ENCODE measurements around the gene S1PR3.
"Not testable (repeated sequence)": the region's sequence is repeated elsewhere in the genome, so short reads cannot be mapped to it uniquely, and the experiment has no call there.

S1PR3 gene

DNA sequence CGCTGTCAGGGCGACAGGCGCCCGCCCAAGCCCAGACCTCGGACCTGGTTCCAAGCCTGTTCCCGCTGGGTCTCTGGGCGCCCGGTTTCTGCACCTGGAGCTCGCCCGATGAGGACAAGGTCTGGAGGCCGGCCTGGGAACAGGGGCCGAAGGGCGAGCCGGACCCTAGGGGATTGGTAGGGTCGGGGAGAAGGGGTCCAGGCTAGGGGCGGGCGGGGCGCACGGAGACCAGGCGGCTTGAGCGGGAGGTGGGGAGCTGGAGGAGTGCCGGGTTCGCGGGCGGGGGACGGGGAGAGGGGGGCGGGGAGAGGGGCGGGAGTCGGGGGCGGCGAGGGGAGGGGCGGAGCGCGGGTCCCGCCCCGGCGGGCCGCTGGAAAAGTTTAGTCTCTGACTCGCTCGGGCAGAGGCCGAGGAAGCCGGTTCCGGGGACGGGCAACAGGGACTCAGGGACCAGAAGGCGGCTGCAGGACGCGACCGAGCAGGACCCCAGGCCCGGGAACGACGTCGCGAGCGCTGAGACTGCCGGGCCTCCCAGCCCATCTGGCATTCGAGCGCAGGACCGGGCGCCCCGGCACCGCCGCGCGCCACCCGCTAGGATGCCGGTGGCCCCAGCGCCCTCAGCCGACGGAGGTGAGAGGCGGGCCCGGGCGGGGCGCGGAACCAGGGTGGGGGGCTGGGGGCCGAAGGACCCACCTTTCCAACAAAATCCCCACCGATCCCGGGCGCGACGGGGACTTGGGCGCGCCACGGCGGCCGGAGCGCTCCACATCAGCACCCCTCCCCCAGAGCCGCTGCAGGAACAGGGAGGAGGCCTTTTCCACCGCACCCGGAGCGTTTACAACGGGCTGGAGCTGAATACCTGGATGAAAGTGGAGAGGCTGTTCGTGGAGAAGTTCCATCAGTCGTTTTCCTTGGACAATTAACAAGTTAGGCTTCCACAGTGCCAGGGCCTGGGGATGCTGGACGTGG, at the start of gene S1PR3:
Gene S1PR3, plus strand, starts transcription at position 403 of the 969 bp plus-strand sequence. CDS start 9,733 bp downstream, outside the sequence.
- peaks cover 43% of the 10 kb centered on the region for H3K27me3 Mint-ChIP-seq
- peaks cover 35% of the 10 kb centered on the region for H3K4me1 Mint-ChIP-seq (ENCODE audit: low read depth)
- no peaks in the 10 kb centered on the region for H3K36me3 Mint-ChIP-seq (ENCODE audit: low read depth)
- H3K4me3 Mint-ChIP-seq = peak within 1 kb of the TSS; percentile 71
- peaks cover 3% of the 10 kb centered on the region for H3K9me3 Mint-ChIP-seq
- H3K27ac Mint-ChIP-seq = no peak within 1 kb of the TSS

DNA sequence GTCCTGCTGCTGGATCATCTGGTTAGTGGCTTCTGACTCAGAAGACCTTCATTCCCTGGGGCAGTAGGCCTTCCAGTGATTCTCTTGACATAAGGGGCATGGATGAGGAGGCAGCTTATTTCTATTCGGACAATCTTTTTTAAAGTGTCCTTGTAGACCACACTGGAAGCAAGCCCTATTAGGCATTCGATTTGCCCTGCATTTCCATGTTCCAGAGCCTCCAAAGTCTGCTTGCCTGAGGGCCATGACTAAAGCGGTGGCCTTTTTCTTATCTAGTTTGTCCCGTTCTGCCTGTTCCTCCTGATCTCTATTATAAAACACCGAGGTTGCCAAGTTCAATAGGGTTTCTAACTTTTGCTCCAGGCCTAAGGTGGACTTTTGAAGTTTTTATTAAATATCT, 49.7 kb upstream of the S1PR3 start:
- H3K4me3 Mint-ChIP-seq; H3K4me1 Mint-ChIP-seq (ENCODE audit: low read depth); H3K9me3 Mint-ChIP-seq; H3K27ac Mint-ChIP-seq; H3K36me3 Mint-ChIP-seq (ENCODE audit: low read depth): not testable (repeated sequence)
- H3K27me3 Mint-ChIP-seq = peaks cover 12% of the 10 kb centered on the region

DNA sequence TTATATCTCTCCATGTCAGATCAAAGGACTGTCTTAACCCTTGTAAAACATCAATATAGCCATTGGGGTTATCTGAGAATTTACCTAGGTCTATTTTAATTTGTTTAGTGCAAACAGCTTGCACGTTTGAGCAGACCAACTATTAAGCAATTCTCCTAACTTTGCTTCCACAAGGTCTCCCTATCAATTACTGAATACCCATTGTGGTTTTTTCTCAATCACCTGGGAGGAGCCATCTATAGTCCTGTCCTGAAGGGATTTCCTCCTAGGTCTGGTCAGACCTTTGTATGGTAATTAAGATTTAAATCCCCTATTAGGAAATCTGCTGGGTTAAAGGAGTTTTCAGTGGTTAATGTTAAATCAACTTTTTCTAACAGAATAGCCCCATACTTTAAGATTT, 48.9 kb upstream of the S1PR3 start:
- no peak overlapping the region for H3K27ac Mint-ChIP-seq
- no peak overlapping the region for H3K4me3 Mint-ChIP-seq
- H3K4me1 Mint-ChIP-seq (ENCODE audit: low read depth) = no peaks in the 10 kb centered on the region
- H3K27me3 Mint-ChIP-seq = peaks cover 13% of the 10 kb centered on the region
- no peaks in the 10 kb centered on the region for H3K36me3 Mint-ChIP-seq (ENCODE audit: low read depth)
- H3K9me3 Mint-ChIP-seq = no peaks in the 10 kb centered on the region

DNA sequence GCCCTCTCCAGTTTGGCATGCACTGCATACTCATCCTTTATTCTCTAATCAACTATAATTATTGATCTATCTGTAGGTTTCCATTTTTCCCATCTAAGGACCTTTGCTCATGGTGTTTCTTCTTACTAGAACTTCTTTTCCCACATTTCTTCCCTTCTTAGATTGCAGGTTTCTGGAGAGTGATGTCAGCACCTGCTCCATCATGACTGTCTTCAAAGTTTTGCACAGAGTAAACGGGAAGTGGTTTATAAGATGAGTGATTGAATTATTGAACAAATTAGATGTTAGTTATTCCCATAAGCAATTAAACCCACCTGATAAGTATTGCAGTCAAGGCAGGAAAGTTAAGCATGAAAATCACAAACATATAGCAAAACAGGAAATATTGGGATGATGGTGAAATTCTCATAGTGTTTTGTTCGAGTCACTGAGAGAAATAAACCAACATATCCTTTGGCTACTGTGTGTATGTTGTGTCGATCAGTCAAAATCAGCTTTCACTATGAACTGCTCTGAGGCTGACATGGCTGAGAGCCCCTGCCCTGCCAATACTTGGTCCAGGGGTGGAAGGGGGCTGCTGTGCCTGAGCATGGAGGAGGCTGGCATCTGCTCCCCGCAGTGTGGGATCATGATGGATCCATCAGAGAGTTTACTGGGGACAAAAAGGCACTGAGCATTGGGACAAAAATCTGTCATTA, 45.5 kb upstream of the S1PR3 start:
- no peaks in the 10 kb centered on the region for H3K9me3 Mint-ChIP-seq
- no peak overlapping the region for H3K4me3 Mint-ChIP-seq
- peaks cover 25% of the 10 kb centered on the region for H3K27me3 Mint-ChIP-seq
- no peaks in the 10 kb centered on the region for H3K36me3 Mint-ChIP-seq (ENCODE audit: low read depth)
- peaks cover 7% of the 10 kb centered on the region for H3K4me1 Mint-ChIP-seq (ENCODE audit: low read depth)
- no peak overlapping the region for H3K27ac Mint-ChIP-seq

DNA sequence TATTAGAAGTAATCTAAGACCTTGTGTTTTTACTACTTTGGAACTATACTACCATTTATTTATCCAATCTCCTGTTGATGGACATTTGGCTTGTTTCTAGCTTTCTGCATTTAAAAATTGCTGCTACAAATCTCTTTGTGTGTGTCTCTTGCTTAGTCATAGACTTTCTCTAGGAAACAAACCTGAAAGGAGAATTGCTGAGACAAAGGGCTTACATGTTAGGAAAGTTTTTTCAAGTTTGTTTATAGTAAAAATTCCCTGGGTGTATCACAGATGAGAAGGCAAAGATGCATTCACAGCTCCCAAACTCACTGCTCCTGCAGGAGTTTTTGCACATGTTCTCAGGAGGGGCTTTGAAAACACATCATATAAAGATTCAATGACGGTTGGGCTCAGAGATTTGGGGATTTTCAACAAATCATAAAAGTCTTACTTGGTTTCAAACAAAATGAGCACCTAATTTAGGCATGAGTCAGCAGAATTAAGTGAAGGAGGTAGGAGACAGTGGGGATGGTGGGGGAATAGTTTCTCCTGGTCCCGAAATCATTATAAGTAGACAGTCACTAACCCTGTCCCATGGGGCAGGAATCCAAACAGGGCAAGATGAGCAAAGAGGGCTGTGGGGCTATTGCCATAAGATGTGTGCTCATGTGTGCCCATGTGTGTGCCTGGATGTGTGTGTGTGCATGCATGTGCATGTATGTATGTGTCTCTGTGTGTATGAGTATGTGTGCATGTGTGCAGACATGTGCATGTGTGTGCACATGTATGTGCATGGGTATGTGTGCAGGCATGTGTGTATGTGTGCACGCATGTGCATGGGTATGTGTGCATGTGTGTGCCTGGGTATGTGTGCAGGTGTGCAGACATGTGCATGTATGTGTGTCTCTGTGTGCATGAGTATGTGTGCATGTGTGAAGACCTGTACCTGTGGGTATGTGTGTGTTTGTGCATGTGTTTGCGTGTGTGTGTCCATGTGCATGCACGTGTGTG, 43.4 kb upstream of the S1PR3 start:
- Mint-ChIP-seq H3K9me3 (no peaks in the 10 kb centered on the region), H3K4me1 (ENCODE audit: low read depth) (peaks cover 7% of the 10 kb centered on the region), H3K4me3 (no peak overlapping the region), H3K27ac (no peak overlapping the region), H3K27me3 (peaks cover 34% of the 10 kb centered on the region), H3K36me3 (ENCODE audit: low read depth) (no peaks in the 10 kb centered on the region)

DNA sequence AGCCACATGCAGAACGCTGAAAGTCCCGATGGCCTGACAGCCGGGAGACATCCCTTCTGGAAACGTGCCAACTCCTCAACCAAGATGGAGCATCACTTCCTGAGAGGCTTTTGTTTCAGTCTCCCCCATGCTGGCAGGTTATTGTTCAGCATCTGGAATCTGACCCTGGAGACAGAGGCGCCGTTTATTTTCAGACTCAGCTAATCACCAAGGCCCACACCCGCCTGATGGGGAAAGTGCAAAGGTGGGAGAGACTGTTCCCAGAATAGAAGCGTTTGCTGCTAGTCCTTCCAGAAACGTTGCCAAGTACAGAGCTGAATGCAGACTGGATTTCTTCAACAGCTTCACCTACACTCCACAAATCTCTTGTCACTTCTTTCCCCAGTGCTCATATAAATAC, 41.8 kb upstream of the S1PR3 start:
- Mint-ChIP-seq H3K4me3 (no peak overlapping the region), H3K4me1 (ENCODE audit: low read depth) (peaks cover 13% of the 10 kb centered on the region), H3K27ac (no peak overlapping the region), H3K27me3 (peaks cover 38% of the 10 kb centered on the region), H3K36me3 (ENCODE audit: low read depth) (no peaks in the 10 kb centered on the region), H3K9me3 (no peaks in the 10 kb centered on the region)

DNA sequence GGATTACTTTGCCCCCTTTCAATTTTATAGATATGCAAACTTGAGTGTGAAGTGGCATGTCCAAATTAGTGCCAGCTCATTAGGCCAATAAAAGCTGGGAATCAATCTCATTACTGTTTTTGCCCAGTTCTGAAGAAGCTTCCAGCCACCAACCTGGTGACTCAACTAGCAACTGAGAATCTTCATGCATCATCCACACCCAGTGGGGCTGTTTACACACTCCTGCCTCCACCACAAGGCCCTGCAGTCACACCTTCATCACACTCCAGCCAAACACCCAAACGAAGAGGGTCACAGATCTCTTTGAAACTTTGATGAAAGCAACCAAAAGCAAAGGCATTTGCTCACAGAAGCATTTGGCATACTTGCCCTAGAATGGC, 41.3 kb upstream of the S1PR3 start:
- Mint-ChIP-seq H3K27ac (no peak overlapping the region), H3K9me3 (no peaks in the 10 kb centered on the region), H3K4me1 (ENCODE audit: low read depth) (peaks cover 13% of the 10 kb centered on the region), H3K36me3 (ENCODE audit: low read depth) (no peaks in the 10 kb centered on the region), H3K4me3 (no peak overlapping the region), H3K27me3 (peaks cover 36% of the 10 kb centered on the region)

DNA sequence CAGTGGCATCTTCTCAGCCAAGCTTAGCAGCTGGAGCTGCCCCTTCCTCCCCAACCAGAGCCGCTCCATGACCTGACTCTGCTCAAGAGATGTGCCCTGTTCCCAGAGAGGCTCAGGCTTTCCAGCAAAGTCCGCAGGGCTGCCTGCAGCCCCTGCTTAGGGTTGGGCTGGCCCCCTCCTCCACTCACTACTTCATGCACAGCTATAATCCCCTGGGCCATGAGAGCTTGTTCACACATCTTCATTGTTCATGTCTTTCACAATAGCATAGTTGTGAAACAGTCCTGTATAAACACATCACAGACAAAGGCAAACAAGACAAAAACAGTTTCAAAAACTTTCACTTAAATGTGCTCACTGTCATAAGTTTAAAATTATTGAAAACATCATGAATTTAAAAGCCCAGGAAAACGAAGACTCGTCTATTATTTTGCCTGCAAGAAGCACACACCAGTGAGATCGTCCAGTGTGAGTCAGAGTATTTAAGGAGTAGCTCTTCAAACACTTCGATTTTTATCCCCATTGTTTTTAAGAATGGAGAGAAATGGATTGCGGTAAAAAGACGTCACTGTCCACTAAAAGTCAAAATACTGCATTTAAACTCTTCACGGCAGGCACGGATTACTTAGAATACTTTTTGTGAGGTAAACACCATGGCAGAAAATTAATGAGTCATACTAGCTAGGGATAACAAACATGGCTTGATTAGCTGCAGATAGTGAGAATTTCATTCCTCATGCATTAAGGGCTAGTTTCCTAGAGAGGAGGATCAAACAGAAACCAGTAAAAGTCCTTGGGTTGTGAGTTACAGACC, 40.7 kb upstream of the S1PR3 start:
- Mint-ChIP-seq H3K4me3 (no peak overlapping the region), H3K27me3 (peaks cover 36% of the 10 kb centered on the region), H3K4me1 (ENCODE audit: low read depth) (peaks cover 13% of the 10 kb centered on the region), H3K36me3 (ENCODE audit: low read depth) (no peaks in the 10 kb centered on the region), H3K27ac (no peak overlapping the region), H3K9me3 (no peaks in the 10 kb centered on the region)

DNA sequence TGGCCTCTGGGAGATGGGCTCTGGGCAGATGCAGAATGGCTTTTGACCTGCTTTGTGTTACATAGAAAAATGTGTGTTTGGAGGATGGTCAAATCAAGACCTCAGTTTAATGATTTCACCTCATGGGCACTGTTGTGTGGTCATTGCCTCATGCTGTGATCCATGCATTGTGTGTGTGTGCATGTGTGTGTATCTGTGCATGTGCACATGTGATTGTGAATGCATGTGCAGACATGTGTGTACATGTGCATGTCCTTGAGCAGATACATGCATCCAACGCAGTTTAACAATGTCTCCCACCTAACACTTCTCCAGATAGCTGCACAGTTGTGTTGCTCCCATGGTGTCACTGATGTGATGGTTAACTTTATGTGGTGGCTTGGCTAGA, 40.1 kb upstream of the S1PR3 start:
- Mint-ChIP-seq H3K27me3 (peaks cover 38% of the 10 kb centered on the region), H3K27ac (no peak overlapping the region), H3K9me3 (no peaks in the 10 kb centered on the region), H3K4me1 (ENCODE audit: low read depth) (peaks cover 13% of the 10 kb centered on the region), H3K4me3 (no peak overlapping the region), H3K36me3 (ENCODE audit: low read depth) (no peaks in the 10 kb centered on the region)

DNA sequence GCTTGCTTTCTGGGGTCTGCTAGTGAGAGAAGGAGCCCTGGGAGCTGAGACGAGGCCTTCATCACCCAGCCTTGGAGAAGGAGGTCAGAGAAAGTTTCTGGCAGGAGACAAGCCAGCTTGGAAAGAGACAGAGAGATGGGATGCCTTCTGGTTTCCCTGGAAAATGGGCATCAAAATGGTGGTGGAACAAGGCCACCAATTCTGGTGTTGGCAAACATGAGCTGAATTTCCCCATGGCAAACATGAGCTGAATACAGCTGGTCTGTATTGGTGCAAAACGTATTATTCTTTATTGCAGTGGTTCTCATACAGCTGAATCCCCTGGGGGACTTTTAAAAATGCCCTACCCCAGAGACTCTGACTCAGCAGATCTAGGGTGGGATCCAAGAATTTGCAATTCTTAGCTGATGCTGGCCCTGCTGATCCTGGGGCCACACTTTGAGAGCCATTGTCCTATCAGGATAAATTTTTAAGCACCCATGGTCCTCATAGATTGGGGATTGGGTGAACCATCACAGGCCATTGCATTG, 39.1 kb upstream of the S1PR3 start:
- no peaks in the 10 kb centered on the region for H3K9me3 Mint-ChIP-seq
- no peak overlapping the region for H3K4me3 Mint-ChIP-seq
- H3K36me3 Mint-ChIP-seq (ENCODE audit: low read depth) = no peaks in the 10 kb centered on the region
- peaks cover 46% of the 10 kb centered on the region for H3K27me3 Mint-ChIP-seq
- H3K4me1 Mint-ChIP-seq (ENCODE audit: low read depth) = peaks cover 13% of the 10 kb centered on the region
- no peak overlapping the region for H3K27ac Mint-ChIP-seq

DNA sequence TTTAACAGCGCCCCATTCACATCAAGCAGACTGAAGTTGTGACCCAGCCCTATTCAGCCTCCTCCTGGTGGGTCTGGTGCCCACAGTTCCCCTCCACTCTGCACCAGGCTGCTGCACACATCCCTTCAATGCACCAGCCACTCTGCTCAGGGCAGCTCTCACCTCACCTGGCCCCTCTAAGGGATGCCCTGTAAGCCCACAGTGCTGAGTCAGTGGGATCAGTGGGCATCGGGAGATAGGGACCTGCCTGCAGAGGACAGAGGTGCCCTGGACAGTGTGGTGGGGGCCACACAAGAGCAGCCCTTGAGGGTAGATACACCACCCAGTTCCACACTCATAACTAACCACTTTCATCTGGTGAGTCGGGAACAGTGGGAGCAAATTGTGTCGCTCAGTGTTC, 38.3 kb upstream of the S1PR3 start:
- no peak overlapping the region for H3K27ac Mint-ChIP-seq
- H3K9me3 Mint-ChIP-seq = no peaks in the 10 kb centered on the region
- H3K4me3 Mint-ChIP-seq = no peak overlapping the region
- H3K36me3 Mint-ChIP-seq (ENCODE audit: low read depth) = no peaks in the 10 kb centered on the region
- H3K4me1 Mint-ChIP-seq (ENCODE audit: low read depth) = peaks cover 13% of the 10 kb centered on the region
- H3K27me3 Mint-ChIP-seq = peaks cover 42% of the 10 kb centered on the region

DNA sequence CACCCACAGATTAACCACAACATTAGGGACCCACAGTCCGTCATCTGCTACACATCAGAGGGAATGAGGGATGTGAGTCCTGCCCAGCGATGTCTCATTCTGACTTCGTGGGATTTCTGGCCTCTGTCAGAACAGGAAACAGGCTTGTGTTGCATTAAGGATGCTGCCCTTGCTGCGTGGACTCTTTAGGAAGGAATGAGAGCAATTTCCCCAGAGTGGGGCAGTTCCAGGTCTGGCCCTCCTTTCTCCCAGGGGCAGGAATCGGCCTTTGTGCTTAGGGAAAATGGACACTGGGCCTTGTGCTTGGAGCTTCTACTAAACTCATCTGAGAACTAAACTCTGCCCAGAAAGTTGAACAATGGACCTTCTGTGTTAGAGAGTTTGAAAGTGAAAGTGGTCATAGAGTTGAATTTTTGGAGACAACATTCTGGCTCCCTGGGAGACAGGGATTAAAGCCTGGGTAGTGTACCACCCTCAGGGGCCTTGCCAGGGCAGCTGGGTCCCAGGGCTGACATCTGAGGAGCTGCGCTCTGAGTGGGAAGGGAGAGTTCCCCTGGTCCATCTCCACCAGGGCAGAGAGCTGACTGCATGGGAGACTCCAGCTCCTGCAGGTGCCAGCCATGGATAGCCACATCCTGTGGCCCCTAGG, 37.8 kb upstream of the S1PR3 start:
- H3K36me3 Mint-ChIP-seq (ENCODE audit: low read depth) = no peaks in the 10 kb centered on the region
- peaks cover 13% of the 10 kb centered on the region for H3K4me1 Mint-ChIP-seq (ENCODE audit: low read depth)
- peaks cover 42% of the 10 kb centered on the region for H3K27me3 Mint-ChIP-seq
- H3K9me3 Mint-ChIP-seq = no peaks in the 10 kb centered on the region
- H3K4me3 Mint-ChIP-seq = no peak overlapping the region
- no peak overlapping the region for H3K27ac Mint-ChIP-seq

DNA sequence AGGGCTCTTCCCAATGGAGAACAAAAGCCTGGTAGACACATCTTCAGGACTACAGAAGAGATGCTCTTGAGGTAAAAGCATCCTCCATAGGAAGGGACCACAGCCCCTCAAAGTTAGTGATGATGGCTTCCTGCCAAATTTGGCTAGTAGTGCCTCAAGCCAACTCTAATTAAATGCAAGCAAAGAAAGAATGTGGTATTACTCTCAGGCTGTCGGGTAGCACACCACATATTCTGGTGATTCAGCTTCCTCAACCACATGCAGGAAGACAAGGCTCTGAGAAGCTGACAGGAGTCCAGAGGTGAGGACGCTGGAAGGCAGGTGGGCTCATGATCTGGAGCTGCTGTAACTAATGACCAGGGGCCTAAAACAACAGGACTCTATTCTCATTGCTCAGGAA, 37.2 kb upstream of the S1PR3 start:
- Mint-ChIP-seq H3K36me3 (ENCODE audit: low read depth) (no peaks in the 10 kb centered on the region), H3K27me3 (peaks cover 37% of the 10 kb centered on the region), H3K9me3 (no peaks in the 10 kb centered on the region), H3K27ac (no peak overlapping the region), H3K4me1 (ENCODE audit: low read depth) (peaks cover 13% of the 10 kb centered on the region), H3K4me3 (no peak overlapping the region)
